NCI-H146 treated with DMSO at 0.1 percent for 48 hours (cell line): ENCODE data around the gene KRT37.
"Not testable (repeated sequence)": the region's sequence is repeated elsewhere in the genome, so short reads cannot be mapped to it uniquely, and the experiment has no call there.

Source experiments
- DNase-seq: peaks from one replicate; lab custom pipeline; 2025; ENCODE audit not compliant: unreplicated experiment; lab: John Stamatoyannopoulos, UW

Gene KRT37

GRCh38 chr17:41437254-41437653 lies 12.9 kb upstream of the KRT37 start:
- no peak for DNase-seq

DNA sequence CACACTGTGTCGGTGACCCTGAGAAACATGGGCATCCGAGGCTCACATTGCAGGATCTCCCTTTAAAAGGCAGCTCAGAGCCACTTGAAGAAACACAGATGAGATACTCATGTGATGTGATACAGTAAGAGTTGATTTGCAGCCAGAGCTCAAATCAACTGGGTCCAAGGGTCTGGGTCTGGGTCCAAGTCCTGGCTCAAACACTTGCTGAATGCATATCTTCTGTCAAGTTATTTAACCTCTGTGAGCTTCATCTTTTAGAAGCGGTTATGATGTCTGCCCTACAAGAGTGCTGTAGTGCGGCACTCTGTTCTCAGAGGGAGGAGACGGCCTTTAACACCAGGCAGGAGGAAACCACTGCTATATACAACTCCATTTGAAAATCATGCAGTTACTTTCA lies 10.0 kb upstream of the KRT37 start:
- no peak for DNase-seq

DNA sequence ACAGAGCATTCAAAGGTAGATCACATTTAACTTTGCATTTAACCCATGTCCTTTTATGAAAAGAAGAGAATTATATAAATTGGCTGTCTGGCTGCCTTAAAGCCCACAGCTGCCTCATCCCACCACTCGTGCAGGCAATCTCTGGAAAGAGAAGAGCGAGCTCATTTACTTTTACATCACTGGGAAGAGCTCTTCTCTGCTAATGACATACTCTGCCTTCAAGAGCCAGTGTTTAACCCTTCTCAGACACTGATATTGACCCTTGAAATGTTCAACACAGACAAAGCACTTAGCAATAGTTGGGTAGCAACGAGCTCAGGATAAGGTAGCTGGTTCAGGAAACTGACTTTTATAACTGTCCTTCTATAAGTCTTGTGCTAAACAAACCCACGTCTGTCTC lies 9.6 kb upstream of the KRT37 start:
- DNase-seq: no peak

GRCh38 chr17:41433586-41433985 lies 9.2 kb upstream of the KRT37 start:
- no peak for DNase-seq

DNA sequence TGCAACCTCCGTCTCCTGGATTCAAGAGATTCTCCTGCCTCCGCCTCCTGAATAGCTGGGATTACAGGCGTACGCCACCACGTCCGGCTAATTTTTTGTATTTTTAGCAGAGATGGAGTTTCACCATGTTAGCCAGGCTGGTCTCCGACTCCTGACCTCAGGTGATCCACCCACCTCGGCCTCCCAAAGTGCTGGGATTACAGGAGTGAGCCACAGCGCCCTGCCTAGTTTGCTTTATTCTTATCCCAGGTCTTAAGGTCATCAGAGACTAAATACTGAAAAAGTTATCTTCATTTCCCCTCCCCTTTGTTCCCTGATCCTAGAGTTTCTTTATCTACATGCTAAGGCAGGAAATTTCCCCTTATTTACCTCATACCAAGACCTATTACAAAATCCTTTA lies 6.0 kb upstream of the KRT37 start:
- not testable (repeated sequence) for DNase-seq

GRCh38 chr17:41429667-41430066 lies 5.3 kb upstream of the KRT37 start:
- no peak for DNase-seq

- DNase-seq: no peak
Observed at GRCh38 chr17:41428591-41429291, 4.4 kb upstream of the KRT37 start.

GRCh38 chr17:41422586-41422985 lies 1.8 kb downstream of the KRT37 start:
- not testable (repeated sequence) for DNase-seq

GRCh38 chr17:41421617-41422016 lies 2.8 kb downstream of the KRT37 start:
- DNase-seq: no peak

DNA sequence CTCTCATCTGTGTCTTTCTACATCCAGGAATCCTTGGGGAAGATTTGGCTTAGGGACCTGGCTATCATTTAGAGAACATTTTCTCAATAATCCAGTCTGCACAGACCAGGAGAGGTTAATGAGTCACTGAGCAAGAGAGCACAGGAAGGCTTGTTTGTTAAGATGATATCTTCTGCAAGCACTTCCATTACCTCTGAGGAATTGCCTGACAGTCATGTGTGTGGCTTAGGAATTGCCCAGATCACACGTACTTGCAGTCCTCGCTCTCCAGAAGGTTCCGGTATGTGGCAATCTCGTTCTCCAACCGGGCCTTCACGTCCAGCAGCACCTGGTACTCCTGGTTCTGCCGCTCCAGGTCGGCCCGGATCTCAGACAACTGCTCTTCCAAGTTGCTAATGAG lies 3.3 kb downstream of the KRT37 start:
- no peak for DNase-seq

- DNase-seq: no peak
Observed at GRCh38 chr17:41420134-41420533, 4.3 kb downstream of the KRT37 start.

DNA sequence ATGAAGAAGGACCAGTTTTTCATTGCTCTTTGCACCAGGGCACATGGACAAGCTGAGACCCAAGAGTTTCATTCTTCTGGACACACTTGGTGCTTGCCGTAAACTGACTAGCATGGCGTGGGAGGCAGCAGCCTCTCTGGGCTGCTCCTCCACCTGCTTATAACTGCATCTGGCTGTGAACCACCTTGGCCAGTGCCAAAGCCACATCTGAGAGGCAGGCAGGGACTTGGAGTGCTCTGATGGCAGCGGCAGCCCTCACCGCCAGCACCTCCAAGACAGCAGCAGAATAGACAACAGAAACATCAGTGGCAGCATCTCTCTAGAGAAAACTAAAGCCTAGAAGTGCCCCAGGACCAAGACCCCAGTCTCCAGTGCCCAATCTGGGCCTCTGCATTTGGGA lies 4.7 kb downstream of the KRT37 start:
- no peak for DNase-seq

GRCh38 chr17:41418116-41418860 lies 6.1 kb downstream of the KRT37 start:
- DNase-seq: no peak

- DNase-seq: no peak
Observed at GRCh38 chr17:41417576-41418015, 6.8 kb downstream of the KRT37 start.

- no peak for DNase-seq
Observed at GRCh38 chr17:41417127-41417526, 7.3 kb downstream of the KRT37 start.

DNA sequence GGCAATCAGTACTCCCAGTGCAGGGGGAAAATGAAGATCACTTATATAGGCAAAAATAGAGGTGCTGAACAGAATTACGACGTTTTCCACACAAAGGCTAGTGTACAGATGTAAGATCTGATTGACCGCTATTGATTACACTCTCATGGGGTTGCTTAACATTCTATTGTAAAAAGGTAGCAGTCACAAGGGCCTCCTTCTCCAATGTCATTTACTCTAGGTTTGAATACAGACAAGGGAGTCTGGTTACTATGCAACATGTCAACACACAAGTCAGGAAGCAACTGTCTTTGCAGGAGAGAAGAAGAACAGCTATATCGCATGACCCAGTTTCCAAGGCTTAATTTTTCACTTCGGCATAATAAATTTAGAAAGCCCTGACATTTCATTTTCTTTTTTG lies 7.9 kb downstream of the KRT37 start:
- DNase-seq: no peak

DNA sequence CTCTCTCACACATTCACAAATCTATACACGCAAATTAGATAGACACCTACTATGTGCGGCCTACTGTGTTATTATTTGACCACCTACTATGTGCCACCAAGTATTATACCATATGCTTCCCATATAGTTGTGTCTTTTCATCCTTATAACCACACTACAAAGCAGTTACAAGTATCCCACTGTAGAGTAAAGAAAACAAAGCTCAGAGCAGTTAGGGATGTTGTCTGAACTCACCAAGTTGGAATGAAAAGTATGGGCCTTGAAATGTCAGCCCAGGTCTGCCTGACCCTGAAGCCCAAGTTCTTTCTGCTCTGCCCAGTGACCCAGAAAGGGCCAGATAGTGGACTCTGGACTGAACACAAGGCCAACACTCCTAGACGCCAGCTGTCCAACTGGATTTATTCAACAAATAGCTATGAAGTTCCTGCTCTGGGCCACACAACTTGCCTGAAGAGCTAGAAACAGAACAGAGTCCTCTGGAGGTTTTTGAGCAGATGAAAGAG lies 8.5 kb downstream of the KRT37 start:
- no peak for DNase-seq

GRCh38 chr17:41415411-41415810 lies 9.0 kb downstream of the KRT37 start:
- DNase-seq: no peak

DNA sequence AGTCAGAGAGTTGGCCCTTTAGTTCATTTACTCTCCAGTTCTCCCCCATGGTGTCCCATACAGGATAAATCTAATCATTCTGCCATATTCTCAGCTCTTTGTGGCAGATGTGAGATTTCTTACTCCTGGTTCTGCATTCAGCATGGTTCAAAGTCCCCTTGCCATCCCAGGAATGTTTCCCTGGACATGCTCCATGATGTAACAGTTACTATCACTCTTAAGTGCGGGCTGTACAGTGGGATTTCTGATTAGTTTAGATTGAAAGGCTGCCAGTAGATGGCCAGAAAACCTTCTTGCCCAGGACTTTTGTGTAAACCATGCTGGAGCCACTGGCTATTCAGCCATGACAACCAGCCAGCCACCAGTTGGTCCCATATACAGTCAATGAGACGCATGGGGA lies 10.4 kb downstream of the KRT37 start:
- no peak for DNase-seq

DNA sequence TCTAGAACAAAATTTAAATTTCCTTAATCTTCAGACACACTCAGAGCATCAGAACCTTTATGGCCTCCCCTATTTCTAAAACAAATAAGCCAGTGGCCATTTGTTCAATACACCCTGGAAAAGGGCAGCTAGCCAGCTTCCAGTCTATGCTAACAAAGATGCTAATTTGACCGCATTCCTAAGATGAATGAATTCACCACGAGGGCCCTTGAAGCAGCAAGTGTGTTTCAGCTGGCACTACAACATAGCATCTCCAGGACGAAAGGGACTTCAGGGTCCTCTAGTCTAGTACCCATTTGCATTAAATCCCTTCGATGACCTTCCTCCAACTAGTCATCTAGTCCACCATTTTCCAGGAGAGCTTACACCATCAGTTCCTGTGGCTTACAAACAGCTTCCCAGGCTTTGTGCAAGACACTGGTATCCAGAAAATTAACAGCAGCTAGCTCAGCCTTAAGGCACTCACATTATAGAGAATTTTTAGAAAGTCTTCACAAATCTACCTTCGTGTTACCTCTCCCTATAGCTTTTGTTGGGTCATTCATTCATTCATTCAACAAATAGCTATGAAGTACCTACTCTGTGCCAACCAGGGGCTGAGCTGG lies 10.9 kb downstream of the KRT37 start:
- no peak for DNase-seq

DNA sequence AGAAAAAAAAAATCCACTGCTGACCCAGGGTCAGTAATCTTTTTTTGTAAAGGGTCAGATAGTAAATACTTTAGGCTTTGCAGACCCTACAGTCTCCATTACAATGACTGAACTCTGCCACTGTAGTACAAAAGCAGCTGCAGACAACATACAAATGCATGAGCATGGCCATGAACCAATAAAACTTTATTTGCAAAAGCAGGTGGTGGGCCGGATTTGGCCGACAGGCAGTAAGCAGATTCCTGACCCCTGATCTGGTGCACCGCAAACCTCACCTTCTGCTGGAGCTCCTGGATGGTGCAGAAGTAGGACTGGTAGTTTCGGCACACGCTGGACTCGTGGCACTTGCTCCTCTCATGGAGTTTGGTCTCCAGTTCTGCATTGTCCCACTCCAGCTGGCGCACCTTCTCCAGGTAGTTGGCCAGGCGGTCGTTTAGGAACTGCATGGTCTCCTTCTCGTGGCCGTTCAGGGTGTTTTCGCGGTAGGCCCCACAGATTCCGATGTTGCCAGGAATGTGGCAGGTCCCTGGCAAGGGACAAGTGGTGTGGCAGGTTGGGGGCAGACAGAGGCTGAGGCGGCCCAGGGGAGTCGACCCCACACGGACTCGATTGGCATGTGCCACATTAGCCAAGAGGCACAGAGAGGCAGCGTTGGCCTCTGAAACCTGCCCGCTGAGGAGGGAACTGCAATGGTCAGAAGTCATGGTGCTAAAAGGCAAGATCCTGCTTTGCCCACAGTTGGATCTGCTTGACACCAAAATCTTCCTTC lies 13.1 kb downstream of the KRT37 start:
- DNase-seq: no peak
